HepG2 (cell line): Measurements from ENCODE around the gene EPHX1. TPM values are rescaled to one million over a fixed set of nuclear protein-coding genes. Genes with fewer than 3 reads are reported as not detected.
A peak's percentile ranks its signal among the peaks of the same experiment; 100 is the strongest.

Experiments
- ATAC-seq: fragments of 200-7000 bp; cut with Tn5 transposase; 3 replicates; pipeline ENCODE4 v1.9.1; 2020; ENCODE audit warnings: mild to moderate bottlenecking, moderate library complexity
- BruUV-seq: library from RNA; stranded (reverse); fragments of 400-500 nt; replicated peaks from 2 replicates; lab custom pipeline; 2021; lab: Mats Ljungman, UMichigan
- CTCF ChIA-PET: fragments of 300-600 bp; formaldehyde crosslinking; extraction: SDS; loops from one replicate; lab custom pipeline; 2021; ENCODE audit warnings: low total read pairs, inconsistent platforms, low intra/inter-chr PET ratio; lab: Yijun Ruan, JAX
- POLR2A ChIA-PET: fragments of 350-600 bp; sonication (Branson Sonifier 250); formaldehyde crosslinking; loops from one replicate; lab custom pipeline; 2020; ENCODE audit warnings: antibody characterized with exemption, inconsistent platforms; lab: Yijun Ruan, JAX
- DNase-seq: peaks from one replicate; pipeline ENCODE4 v3.0.0-alpha.2; 2015; ENCODE audit warnings: low spot score
- FAIRE-seq: peaks from 3 replicates; lab custom pipeline; 2011; peaks lifted over from hg19 to GRCh38; lab: Jason Lieb, UNC
- H2AFZ ChIP-seq: one replicate; pipeline ENCODE4 v1.6.1; 2011; ENCODE audit warnings: low read length, inconsistent platforms
- H3K27ac ChIP-seq: fragments of 300-600 bp; 3 replicates; pipeline ENCODE4 v1.8.0; 2011; ENCODE audit warnings: mixed run types, mild to moderate bottlenecking, mixed read lengths, low read length, inconsistent platforms; ENCODE audit not compliant: insufficient read depth; ENCODE audit errors: extremely low read length
- H3K27me3 ChIP-seq, 2 experiments: fragments of 200-600 bp in 1 of 2; 2 replicates in 1 of 2; 3 replicates in 1 of 2; pipeline versions ENCODE4 v1.6.0 to v1.8.0; 2011; ENCODE audit warnings: low read length in 2 of 2, mild to moderate bottlenecking in 2 of 2, moderate library complexity in 2 of 2, inconsistent platforms in 1 of 2; ENCODE audit not compliant: insufficient read depth in 2 of 2, control insufficient read depth in 1 of 2
- H3K36me3 ChIP-seq, 2 experiments: fragments of 200-600 bp in 1 of 2; replicated peaks in 1 of 2; 2 replicates in 1 of 2; 3 replicates in 1 of 2; pipeline versions ENCODE4 v1.5.1 to v1.8.0; 2011; ENCODE audit warnings: low read length in 2 of 2, inconsistent platforms in 1 of 2; ENCODE audit not compliant: insufficient read depth in 2 of 2, control insufficient read depth in 1 of 2
- H3K4me1 ChIP-seq: 2 replicates; pipeline ENCODE4 v1.5.1; 2012; ENCODE audit warnings: low read length, inconsistent platforms; ENCODE audit not compliant: insufficient read depth
- H3K4me2 ChIP-seq: 2 replicates; pipeline ENCODE4 v1.6.0; 2011; ENCODE audit warnings: low read depth, low read length, inconsistent platforms
- H3K4me3 ChIP-seq, 3 experiments: fragments of 200-600 bp in 1 of 3; sonication (generic), shearing (Covaris generic) in 1 of 3; replicated peaks in 1 of 3; 2 replicates each; pipeline ENCODE4 v1.5.1; 2011 to 2016; ENCODE audit warnings: low read length in 3 of 3, inconsistent platforms in 2 of 3, low read depth in 2 of 3, mild to moderate bottlenecking in 2 of 3, control low read depth in 1 of 3, mixed read lengths in 1 of 3; ENCODE audit not compliant: insufficient read depth in 1 of 3
- H3K79me2 ChIP-seq: one replicate; pipeline ENCODE4 v1.6.1; 2011; ENCODE audit warnings: low read length, inconsistent platforms; ENCODE audit not compliant: insufficient read depth
- H3K9ac ChIP-seq: 2 replicates; pipeline ENCODE4 v1.6.0; 2011; ENCODE audit warnings: mild to moderate bottlenecking, low read depth, low read length, inconsistent platforms; ENCODE audit not compliant: insufficient read depth
- H3K9me3 ChIP-seq: 2 replicates; pipeline ENCODE4 v1.5.1; 2012; ENCODE audit warnings: mild to moderate bottlenecking, low read length
- H4K20me1 ChIP-seq: 2 replicates; pipeline ENCODE4 v1.6.0; 2011; ENCODE audit warnings: inconsistent platforms, mild to moderate bottlenecking, low read length, moderate library complexity; ENCODE audit not compliant: insufficient read depth
- AFF4 ChIP-seq: sonication (generic); formaldehyde crosslinking; IDR thresholded peaks from 2 replicates; pipeline ENCODE4 v1.4.0; 2020; ENCODE audit warnings: missing genetic modification reagents
- CREM ChIP-seq, 2 experiments: sonication (generic) in 1 of 2; formaldehyde crosslinking in 1 of 2; IDR thresholded peaks; 2 replicates each; pipeline versions ENCODE4 v1.4.0 to v1.6.1; 2016 to 2020; ENCODE audit warnings: antibody characterized with exemption in 1 of 2, mild to moderate bottlenecking in 1 of 2, missing genetic modification reagents in 1 of 2
- NFE2L2 ChIP-seq: fragments of 150-350 bp; IDR thresholded peaks from 2 replicates; pipeline ENCODE4 v1.6.1; 2014; ENCODE audit warnings: low read length
- PHF8 ChIP-seq: sonication (generic); formaldehyde crosslinking; IDR thresholded peaks from 2 replicates; pipeline ENCODE4 v1.5.0; 2020; ENCODE audit warnings: missing genetic modification reagents
- SNAPC4 ChIP-seq: sonication (generic); formaldehyde crosslinking; IDR thresholded peaks from 2 replicates; pipeline ENCODE4 v1.4.0; 2020; ENCODE audit warnings: mild to moderate bottlenecking, missing genetic modification reagents
- ZNF501 ChIP-seq: sonication (generic); formaldehyde crosslinking; IDR thresholded peaks from 2 replicates; pipeline ENCODE4 v1.5.1; 2020; ENCODE audit warnings: mild to moderate bottlenecking, moderate library complexity, missing genetic modification reagents
- ZNF609 ChIP-seq: sonication (generic); formaldehyde crosslinking; IDR thresholded peaks from 2 replicates; pipeline ENCODE4 v1.4.0; 2020; ENCODE audit warnings: mild to moderate bottlenecking, missing genetic modification reagents, borderline replicate concordance
- ZNF792 ChIP-seq: IDR thresholded peaks from 2 replicates; pipeline ENCODE4 v1.6.1; 2016
- WGBS: methylation state at CpG from one replicate; pipeline ENCODE4 v1.1.6; 2017; ENCODE audit warnings: low lambda C conversion rate; 5-methylcytosine and 5-hydroxymethylcytosine counted together
- in situ Hi-C: cut with HindIII; loops from 2 replicates; pipeline ENCODE4 v1.10.0; 2017; ENCODE audit warnings: low pct_unique_long_range_greater_than_20kb; ENCODE audit not compliant: extremely low pct_ligation_motif_present
- intact Hi-C: fragments of 100-400 bp; cut with micrococcal nuclease; formaldehyde crosslinking; loops from one replicate; pipeline ENCODE4 v1.10.0; 2022; ENCODE audit not compliant: unreplicated experiment
- polyA plus RNA-seq, 8 experiments: library from polyadenylated mRNA; depleted of rRNA in 3 of 8; stranded (reverse) in 7 of 8; unstranded in 1 of 8; fragments of >200 nt; fragmentation: Illumina TruSeq in 4 of 8; extraction: Trizol in 4 of 8; gene quantifications; 2 replicates each; pipeline versions ENCODE4 v1.2.1 to v1.2.3, GENCODE V29; 2011 to 2016; ENCODE audit warnings: low read depth in 4 of 8, missing spikeins in 1 of 8, mixed read lengths in 1 of 8; ENCODE audit not compliant: insufficient read depth in 1 of 8
- total RNA-seq, 5 experiments: library from RNA; depleted of rRNA; stranded (reverse); fragments of >200 nt; fragmentation: Illumina TruSeq; extraction: Trizol; gene quantifications; 2 replicates each; pipeline ENCODE4 v1.2.3, GENCODE V29; 2016; ENCODE audit warnings: low read depth in 1 of 5

EPHX1 gene
- total and polyA plus RNA-seq, 2 of the 13 experiments (the other 11 are each of a cell fraction or from before 2014, with no cell fraction given) = 27.7 to 36.5 TPM

- ATAC-seq = peak; percentile 79
- Histone ChIP-seq H3K36me3 (peaks cover 0 to 4% of the 10 kb centered on the region in 2 experiments; a peak in 2 of 5 replicates), H3K4me3 (peak within 1 kb of the TSS; percentile 91 to 98 (median 93)), H4K20me1 (peaks cover 19% of the 10 kb centered on the region), H3K4me2 (peak within 1 kb of the TSS; percentile 100), H3K27ac (peak within 1 kb of the TSS; percentile 80), H3K27me3 (no peaks in the 10 kb centered on the region; a peak in 1 of 5 replicates), H3K79me2 (peaks cover 37% of the 10 kb centered on the region), H3K9me3 (no peaks in the 10 kb centered on the region), H3K4me1 (peaks cover 73% of the 10 kb centered on the region), H3K9ac (peak within 1 kb of the TSS; percentile 88), H2AFZ (peak within 1 kb of the TSS; percentile 50)
- ChIA-PET POLR2A (interaction anchor here (0.6 to 4.6 kb wide), 13 partner anchors 8 to 229 kb away, joined by 3 to 42 read pairs (median 7); partner anchors contain the start of genes ENAH, EPHX1, H3-3A and LEFTY1), CTCF (no interaction called here)
- no peak for FAIRE-seq
- BruUV-seq = no TSS peak
- intact Hi-C loops (loop anchor here (2.0 to 10.0 kb wide), 3 partner anchors 40 to 93 kb away; partner anchors contain the start of gene PYCR2), in situ Hi-C loops (no loop called here)
- peak; percentile 82 for DNase-seq
- whole genome bisulfite sequencing = 0% methylated on average over 21 of the region's 64 CpGs
- TF ChIP-seq AFF4 (CRISPR knock-in tag) = no peak
- peak; percentile 64; the same call in 1 of the 2 replicates for TF ChIP-seq SNAPC4 (CRISPR knock-in tag)
- TF ChIP-seq NFE2L2 = no peak
- 0 out of 2 replicates have a peak, but pooled peaks have one; percentile 21 for TF ChIP-seq ZNF609 (CRISPR knock-in tag)
- TF ChIP-seq ZNF501 = peak; percentile 83
- no peak for TF ChIP-seq CREM (IDR thresholded peaks at IDR 0.05)
- TF ChIP-seq CREM (CRISPR knock-in tag; IDR thresholded peaks at IDR 0.05) = no peak
- TF ChIP-seq ZNF792 = no peak; the same call in 1 of the 2 replicates
- peak; percentile 91 for TF ChIP-seq PHF8 (CRISPR knock-in tag)
Observed at GRCh38 chr1:225881959-225882693, 72.2 kb downstream of the EPHX1 start, which contains the start of gene TMEM63A. Gene TMEM63A, minus strand, starts transcription at chr1:225882380. Its CDS starts 4,800 bp downstream, at chr1:225877580.
